ENCODE data around the gene TWNK.
"Not testable (repeated sequence)": the region's sequence is repeated elsewhere in the genome, so short reads cannot be mapped to it uniquely, and the experiment has no call there.

Gene TWNK

GRCh38 chr10:101030496-101031127, 43.3 kb downstream of the TWNK start:
- DNase-seq (ENCODE audit: low read depth in 2 of 2): no peak

GRCh38 chr10:101031128-101031795, 43.9 kb downstream of the TWNK start, which contains the start of the genes PDZD7 and SFXN3:
PDZD7 (minus strand) TSS chr10:101031129; CDS start chr10:101030219, 910 bp downstream.
SFXN3 (plus strand) TSS chr10:101031234; CDS start chr10:101034695, 3,461 bp downstream.
- DNase-seq (ENCODE audit: low read depth in 2 of 2): peak; percentile 97 to 98

- peak; percentile 62 to 63 for DNase-seq (ENCODE audit: low read depth in 2 of 2)
These were observed 44.7 kb downstream of the TWNK start for GRCh38 chr10:101031796-101032636.

GRCh38 chr10:101032637-101033224, 45.4 kb downstream of the TWNK start:
- peak; percentile 22 to 55 for DNase-seq (ENCODE audit: low read depth in 2 of 2)

GRCh38 chr10:101033276-101033675, 45.9 kb downstream of the TWNK start:
- DNase-seq (ENCODE audit: low read depth in 2 of 2): no peak

- DNase-seq (ENCODE audit: low read depth in 2 of 2): not testable (repeated sequence)
These were observed 47.1 kb downstream of the TWNK start for GRCh38 chr10:101034404-101034803.

- no peak for DNase-seq (ENCODE audit: low read depth in 2 of 2)
These were observed 48.0 kb downstream of the TWNK start for GRCh38 chr10:101035314-101035713.

- DNase-seq (ENCODE audit: low read depth in 2 of 2): no peak
These were observed 48.8 kb downstream of the TWNK start for GRCh38 chr10:101035916-101036702.

GRCh38 chr10:101036726-101037125, 49.4 kb downstream of the TWNK start:
- DNase-seq (ENCODE audit: low read depth in 2 of 2): no peak

- no peak for DNase-seq (ENCODE audit: low read depth in 2 of 2)
These were observed 51.1 kb downstream of the TWNK start for GRCh38 chr10:101038484-101038883.

GRCh38 chr10:101040061-101040460, 52.7 kb downstream of the TWNK start:
- DNase-seq (ENCODE audit: low read depth in 2 of 2): no peak

GRCh38 chr10:101040851-101041250, 53.5 kb downstream of the TWNK start:
- DNase-seq (ENCODE audit: low read depth in 2 of 2): no peak

- peak; percentile 46 to 60 for DNase-seq (ENCODE audit: low read depth in 2 of 2)
These were observed 54.0 kb downstream of the TWNK start for GRCh38 chr10:101041252-101041761.

- DNase-seq (ENCODE audit: low read depth in 2 of 2): no peak
These were observed 54.8 kb downstream of the TWNK start for GRCh38 chr10:101042118-101042517.

- DNase-seq (ENCODE audit: low read depth in 2 of 2): peak; percentile 86 to 91
These were observed 55.5 kb downstream of the TWNK start for GRCh38 chr10:101042667-101043362.

- DNase-seq (ENCODE audit: low read depth in 2 of 2): no peak
These were observed 56.0 kb downstream of the TWNK start for GRCh38 chr10:101043363-101043707.

Data from stimulated activated CD4-positive, alpha-beta T cell treated with anti-CD3 and anti-CD28 coated beads, Interleukin-4, amount 100 ng/mL, for 48 hours (primary cell).